Neural cell (in vitro differentiated cells): ENCODE measurements around the gene PIGT. TPM values are rescaled to one million over a fixed set of nuclear protein-coding genes. Genes with fewer than 3 reads are reported as not detected.

Source experiments
- H2AFZ ChIP-seq: fragments of 200-600, 300-800 bp; sonication (generic), shearing (Covaris generic); 2 replicates; pipeline ENCODE4 v1.6.0; 2014; ENCODE audit warnings: low read depth, mild to moderate bottlenecking, antibody characterized with exemption, low read length, moderate library complexity
- H3F3A ChIP-seq: fragments of 200-600 bp; shearing (Covaris generic); 2 replicates; pipeline ENCODE4 v1.6.1; 2016; ENCODE audit warnings: mild to moderate bottlenecking, moderate library complexity, mixed read lengths, antibody characterized with exemption, low read length; ENCODE audit not compliant: insufficient read depth, poor library complexity, severe bottlenecking
- H3K27ac ChIP-seq: fragments of 200-600, 300-800 bp; sonication (generic), shearing (Covaris generic); 2 replicates; pipeline ENCODE4 v1.5.1; 2014; ENCODE audit warnings: mild to moderate bottlenecking, low read length, moderate library complexity
- H3K27me3 ChIP-seq: fragments of 300-800, 200-600 bp; sonication (generic), shearing (Covaris generic); 2 replicates; pipeline ENCODE4 v1.6.0; 2014; ENCODE audit warnings: mild to moderate bottlenecking, low read depth, low read length, moderate library complexity; ENCODE audit not compliant: insufficient read depth
- H3K36me3 ChIP-seq: fragments of 300-800, 200-600 bp; sonication (generic), shearing (Covaris generic); 2 replicates; pipeline ENCODE4 v1.5.1; 2014; ENCODE audit warnings: mild to moderate bottlenecking, antibody characterized with exemption, low read length, moderate library complexity; ENCODE audit not compliant: insufficient read depth
- H3K4me2 ChIP-seq: fragments of 300-800, 200-600 bp; sonication (generic), shearing (Covaris generic); 2 replicates; pipeline ENCODE4 v1.6.0; 2014; ENCODE audit warnings: mild to moderate bottlenecking, low read length
- H3K4me3 ChIP-seq: fragments of 300-800, 200-600 bp; sonication (generic), shearing (Covaris generic); 2 replicates; pipeline ENCODE4 v1.5.1; 2014; ENCODE audit warnings: mild to moderate bottlenecking, low read length, moderate library complexity
- H3K79me2 ChIP-seq: fragments of 200-600 bp; shearing (Covaris generic); replicated peaks from 2 replicates; pipeline ENCODE4 v1.6.0; 2014; ENCODE audit warnings: mild to moderate bottlenecking, low read length, moderate library complexity; ENCODE audit not compliant: insufficient read depth
- H3K9ac ChIP-seq: fragments of 300-800, 200-600 bp; sonication (generic), shearing (Covaris generic); 2 replicates; pipeline ENCODE4 v1.6.1; 2016; ENCODE audit warnings: mild to moderate bottlenecking, low read length, mixed read lengths
- H3K9me2 ChIP-seq: fragments of 200-600 bp; shearing (Covaris generic); 2 replicates; pipeline ENCODE4 v1.6.1; 2016; ENCODE audit warnings: mild to moderate bottlenecking, low read length, mixed read lengths; ENCODE audit not compliant: insufficient read depth
- H3K9me3 ChIP-seq: fragments of 200-600, 300-800 bp; sonication (generic), shearing (Covaris generic); 2 replicates; pipeline ENCODE4 v1.6.1; 2016; ENCODE audit warnings: mild to moderate bottlenecking, mixed run types, low read length, moderate library complexity, mixed read lengths
- H4K20me1 ChIP-seq: fragments of 200-600 bp; shearing (Covaris generic); 2 replicates; pipeline ENCODE4 v1.6.1; 2016; ENCODE audit warnings: mild to moderate bottlenecking, mixed run types; ENCODE audit not compliant: insufficient read depth
- EP300 ChIP-seq: fragments of 450-650 bp; conservative IDR thresholded peaks from 2 replicates; pipeline ENCODE4 v1.6.1; 2014; ENCODE audit warnings: antibody characterized with exemption, mild to moderate bottlenecking, moderate library complexity; ENCODE audit not compliant: poor library complexity, severe bottlenecking
- EZH2 ChIP-seq: fragments of 200-600, 300-800 bp; shearing (Covaris generic), sonication (generic); IDR thresholded peaks from 2 replicates; pipeline ENCODE4 v1.6.1; 2014; ENCODE audit warnings: antibody characterized with exemption, low read length, borderline replicate concordance, mild to moderate bottlenecking; ENCODE audit not compliant: insufficient read depth, poor library complexity, severe bottlenecking
- MXI1 ChIP-seq: fragments of 450-650 bp; conservative IDR thresholded peaks from 2 replicates; pipeline ENCODE4 v1.6.1; 2014; ENCODE audit warnings: antibody characterized with exemption, mild to moderate bottlenecking; ENCODE audit not compliant: poor library complexity, severe bottlenecking
- POLR2AphosphoS5 ChIP-seq: IDR thresholded peaks from 2 replicates; pipeline ENCODE4 v1.6.1; 2012
- RAD21 ChIP-seq: fragments of 450-650 bp; conservative IDR thresholded peaks from 2 replicates; pipeline ENCODE4 v1.6.1; 2014; ENCODE audit warnings: antibody characterized with exemption, mild to moderate bottlenecking, moderate library complexity
- SMC3 ChIP-seq: fragments of 450-650 bp; conservative IDR thresholded peaks from 2 replicates; pipeline ENCODE4 v1.6.1; 2014; ENCODE audit warnings: antibody characterized with exemption, mild to moderate bottlenecking, moderate library complexity; ENCODE audit not compliant: poor library complexity
- TAF1 ChIP-seq: IDR thresholded peaks from 2 replicates; pipeline ENCODE4 v1.6.1; 2012; ENCODE audit warnings: low read depth
- polyA plus RNA-seq: library from polyadenylated mRNA; depleted of rRNA; stranded (reverse); fragments of >200 nt; gene quantifications from 2 replicates; pipeline ENCODE4 v1.2.3, GENCODE V29; 2014
- TF ChIP-seq, protein P1 (sequence below): IDR thresholded peaks from 2 replicates; pipeline ENCODE4 v1.6.1; 2012; ENCODE audit warnings: borderline replicate concordance
- TF ChIP-seq, protein P2 (sequence below): fragments of 450-650 bp; IDR thresholded peaks from 2 replicates; pipeline ENCODE4 v1.5.1; 2014; ENCODE audit warnings: antibody characterized with exemption, mild to moderate bottlenecking, moderate library complexity; ENCODE audit not compliant: poor library complexity, severe bottlenecking

PIGT gene
- polyA plus RNA-seq, 1 donor from 2014 or later: 24.3 TPM

DNA sequence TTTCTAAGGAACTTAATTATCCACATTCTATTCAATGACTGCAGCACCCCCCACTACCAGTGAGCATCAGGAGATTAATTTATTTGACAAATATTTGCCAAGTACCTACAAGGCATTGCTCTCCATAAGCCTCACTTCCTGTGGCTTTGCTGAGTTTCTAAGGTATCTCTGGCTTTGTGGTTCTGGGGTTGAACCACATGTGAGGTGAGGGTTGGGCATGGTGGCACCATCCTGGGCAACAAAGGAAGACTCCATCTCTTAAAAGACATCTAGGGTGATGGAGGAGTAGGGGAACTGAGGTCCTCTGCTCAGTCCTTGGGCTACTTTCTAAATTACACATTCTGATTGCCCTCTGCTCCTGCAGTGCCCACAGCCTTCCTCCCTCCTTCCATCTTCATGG lies 28.1 kb downstream of the PIGT start:
- Histone ChIP-seq H2AFZ (no peak overlapping the region), H3K36me3 (no peaks in the 10 kb centered on the region), H3K4me2 (no peak overlapping the region), H3K79me2 (no peaks in the 10 kb centered on the region), H3K4me3 (no peak overlapping the region), H4K20me1 (no peaks in the 10 kb centered on the region), H3F3A (no peaks in the 10 kb centered on the region), H3K9ac (no peak overlapping the region), H3K27me3 (no peaks in the 10 kb centered on the region), H3K9me3 (no peaks in the 10 kb centered on the region), H3K9me2 (no peaks in the 10 kb centered on the region), H3K27ac (no peak overlapping the region)
- TF ChIP-seq, protein P1, sequence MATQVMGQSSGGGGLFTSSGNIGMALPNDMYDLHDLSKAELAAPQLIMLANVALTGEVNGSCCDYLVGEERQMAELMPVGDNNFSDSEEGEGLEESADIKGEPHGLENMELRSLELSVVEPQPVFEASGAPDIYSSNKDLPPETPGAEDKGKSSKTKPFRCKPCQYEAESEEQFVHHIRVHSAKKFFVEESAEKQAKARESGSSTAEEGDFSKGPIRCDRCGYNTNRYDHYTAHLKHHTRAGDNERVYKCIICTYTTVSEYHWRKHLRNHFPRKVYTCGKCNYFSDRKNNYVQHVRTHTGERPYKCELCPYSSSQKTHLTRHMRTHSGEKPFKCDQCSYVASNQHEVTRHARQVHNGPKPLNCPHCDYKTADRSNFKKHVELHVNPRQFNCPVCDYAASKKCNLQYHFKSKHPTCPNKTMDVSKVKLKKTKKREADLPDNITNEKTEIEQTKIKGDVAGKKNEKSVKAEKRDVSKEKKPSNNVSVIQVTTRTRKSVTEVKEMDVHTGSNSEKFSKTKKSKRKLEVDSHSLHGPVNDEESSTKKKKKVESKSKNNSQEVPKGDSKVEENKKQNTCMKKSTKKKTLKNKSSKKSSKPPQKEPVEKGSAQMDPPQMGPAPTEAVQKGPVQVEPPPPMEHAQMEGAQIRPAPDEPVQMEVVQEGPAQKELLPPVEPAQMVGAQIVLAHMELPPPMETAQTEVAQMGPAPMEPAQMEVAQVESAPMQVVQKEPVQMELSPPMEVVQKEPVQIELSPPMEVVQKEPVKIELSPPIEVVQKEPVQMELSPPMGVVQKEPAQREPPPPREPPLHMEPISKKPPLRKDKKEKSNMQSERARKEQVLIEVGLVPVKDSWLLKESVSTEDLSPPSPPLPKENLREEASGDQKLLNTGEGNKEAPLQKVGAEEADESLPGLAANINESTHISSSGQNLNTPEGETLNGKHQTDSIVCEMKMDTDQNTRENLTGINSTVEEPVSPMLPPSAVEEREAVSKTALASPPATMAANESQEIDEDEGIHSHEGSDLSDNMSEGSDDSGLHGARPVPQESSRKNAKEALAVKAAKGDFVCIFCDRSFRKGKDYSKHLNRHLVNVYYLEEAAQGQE: no peak
- no peak for TF ChIP-seq SMC3
- TF ChIP-seq EP300: no peak
- TF ChIP-seq POLR2AphosphoS5: no peak
- TF ChIP-seq, protein P2, sequence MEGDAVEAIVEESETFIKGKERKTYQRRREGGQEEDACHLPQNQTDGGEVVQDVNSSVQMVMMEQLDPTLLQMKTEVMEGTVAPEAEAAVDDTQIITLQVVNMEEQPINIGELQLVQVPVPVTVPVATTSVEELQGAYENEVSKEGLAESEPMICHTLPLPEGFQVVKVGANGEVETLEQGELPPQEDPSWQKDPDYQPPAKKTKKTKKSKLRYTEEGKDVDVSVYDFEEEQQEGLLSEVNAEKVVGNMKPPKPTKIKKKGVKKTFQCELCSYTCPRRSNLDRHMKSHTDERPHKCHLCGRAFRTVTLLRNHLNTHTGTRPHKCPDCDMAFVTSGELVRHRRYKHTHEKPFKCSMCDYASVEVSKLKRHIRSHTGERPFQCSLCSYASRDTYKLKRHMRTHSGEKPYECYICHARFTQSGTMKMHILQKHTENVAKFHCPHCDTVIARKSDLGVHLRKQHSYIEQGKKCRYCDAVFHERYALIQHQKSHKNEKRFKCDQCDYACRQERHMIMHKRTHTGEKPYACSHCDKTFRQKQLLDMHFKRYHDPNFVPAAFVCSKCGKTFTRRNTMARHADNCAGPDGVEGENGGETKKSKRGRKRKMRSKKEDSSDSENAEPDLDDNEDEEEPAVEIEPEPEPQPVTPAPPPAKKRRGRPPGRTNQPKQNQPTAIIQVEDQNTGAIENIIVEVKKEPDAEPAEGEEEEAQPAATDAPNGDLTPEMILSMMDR: no peak
- no peak for TF ChIP-seq MXI1
- no peak for TF ChIP-seq EZH2
- no peak for TF ChIP-seq RAD21
- no peak for TF ChIP-seq TAF1

GRCh38 chr20:45445805-45446562 lies 30.0 kb downstream of the PIGT start:
- no peak overlapping the region for H2AFZ ChIP-seq
- H3F3A ChIP-seq: no peaks in the 10 kb centered on the region
- no peaks in the 10 kb centered on the region for H3K36me3 ChIP-seq
- TF ChIP-seq POLR2AphosphoS5 (no peak), EZH2 (no peak), MXI1 (no peak), TAF1 (no peak), RAD21 (no peak), EP300 (no peak)
- TF ChIP-seq, protein P2: no peak
- TF ChIP-seq, protein P1: no peak
- no peak overlapping the region for H3K4me2 ChIP-seq
- H3K9me2 ChIP-seq: no peaks in the 10 kb centered on the region
- H3K27ac ChIP-seq: no peak overlapping the region
- no peak overlapping the region for H3K4me3 ChIP-seq
- no peaks in the 10 kb centered on the region for H4K20me1 ChIP-seq
- no peak overlapping the region for H3K9ac ChIP-seq
- no peaks in the 10 kb centered on the region for H3K27me3 ChIP-seq
- H3K9me3 ChIP-seq: no peaks in the 10 kb centered on the region
- H3K79me2 ChIP-seq: no peaks in the 10 kb centered on the region
